HFF-Myc (cell line): ENCODE results near the gene CA12.

Source experiments
- DNase-seq: peaks from one replicate; pipeline ENCODE4 v3.0.0-alpha.2; 2011; ENCODE audit warnings: low read depth; ENCODE audit errors: extremely low read depth
- H3K4me3 ChIP-seq: replicated peaks from 2 replicates; pipeline ENCODE4 v1.5.1; 2011; ENCODE audit warnings: low read depth, mild to moderate bottlenecking, control low read depth, low read length
- CTCF ChIP-seq: IDR thresholded peaks from 2 replicates; pipeline ENCODE4 v1.5.1; 2012; ENCODE audit warnings: mild to moderate bottlenecking, low read depth, low read length, control low read depth; ENCODE audit errors: missing control alignments

CA12 gene

DNA sequence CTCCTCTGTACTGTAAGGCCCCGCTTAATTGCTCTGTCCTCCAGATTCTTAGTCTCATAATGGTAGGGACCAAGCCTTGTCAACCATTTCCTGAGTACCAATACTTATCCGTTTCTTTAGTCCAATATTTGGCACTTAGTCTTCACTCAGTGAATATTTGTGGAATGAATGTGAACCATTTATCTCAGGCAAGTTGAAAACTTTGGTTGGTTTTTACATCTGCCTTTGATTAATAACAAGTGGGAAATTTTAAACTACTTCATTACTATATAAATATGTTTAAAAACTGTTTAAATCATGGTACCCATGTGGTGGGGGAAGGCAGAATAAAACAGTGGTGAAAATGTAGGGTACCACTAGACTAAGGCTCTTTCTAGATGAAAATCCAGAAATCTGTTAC, 15.2 kb downstream of the CA12 start:
- H3K4me3 ChIP-seq: no peak overlapping the region
- no peak for TF ChIP-seq CTCF
- no peak for DNase-seq

GRCh38 chr15:63365273-63365680, 16.4 kb downstream of the CA12 start:
- H3K4me3 ChIP-seq: no peak overlapping the region
- no peak for TF ChIP-seq CTCF
- no peak for DNase-seq

DNA sequence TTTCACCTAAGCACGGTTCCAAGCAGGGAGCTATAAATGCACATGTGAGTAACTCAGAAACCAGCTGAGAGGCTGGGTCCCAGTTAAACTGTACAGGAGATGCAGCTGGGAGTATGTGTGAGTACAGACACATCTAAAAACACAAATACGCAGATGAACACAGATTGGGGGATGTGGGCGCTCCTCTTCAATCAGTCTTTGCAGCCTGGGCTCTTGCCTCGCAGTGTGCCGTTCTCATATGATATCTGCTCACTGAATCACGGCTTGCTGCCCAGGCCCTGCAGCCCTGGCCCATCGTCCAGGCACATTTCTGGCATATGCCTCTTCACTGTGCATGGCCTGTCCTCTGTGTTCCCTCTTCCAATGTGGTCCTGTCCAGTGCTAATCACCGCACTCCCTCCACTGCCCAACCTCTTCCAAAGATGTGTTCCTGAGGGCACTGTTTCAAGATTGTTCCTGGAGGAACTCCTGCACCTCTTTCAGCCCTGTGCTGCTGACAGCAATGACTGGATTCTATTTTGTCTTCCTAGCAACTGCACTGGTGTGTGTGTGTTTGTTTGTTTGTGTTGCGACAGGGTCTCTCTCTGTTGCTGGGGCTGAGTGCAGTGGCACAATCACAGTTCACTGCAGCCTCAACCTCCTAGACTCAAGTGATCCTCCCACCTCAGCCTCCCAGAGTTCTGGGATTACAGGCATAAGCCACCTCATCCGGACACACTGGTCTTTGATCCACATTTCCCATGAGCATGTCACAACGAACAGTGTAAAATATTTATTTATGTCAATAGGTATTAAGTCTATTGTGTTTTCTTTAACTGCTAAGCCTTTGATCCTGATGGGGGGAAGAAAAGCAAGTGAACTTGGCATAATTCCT, 17.0 kb downstream of the CA12 start:
- DNase-seq: no peak

GRCh38 chr15:63363292-63363691, 18.4 kb downstream of the CA12 start:
- no peak for DNase-seq
- no peak for TF ChIP-seq CTCF
- no peak overlapping the region for H3K4me3 ChIP-seq

More for the DNA sequence above, 17.0 kb downstream of the CA12 start:
- no peak overlapping the region for H3K4me3 ChIP-seq
- no peak for TF ChIP-seq CTCF

DNA sequence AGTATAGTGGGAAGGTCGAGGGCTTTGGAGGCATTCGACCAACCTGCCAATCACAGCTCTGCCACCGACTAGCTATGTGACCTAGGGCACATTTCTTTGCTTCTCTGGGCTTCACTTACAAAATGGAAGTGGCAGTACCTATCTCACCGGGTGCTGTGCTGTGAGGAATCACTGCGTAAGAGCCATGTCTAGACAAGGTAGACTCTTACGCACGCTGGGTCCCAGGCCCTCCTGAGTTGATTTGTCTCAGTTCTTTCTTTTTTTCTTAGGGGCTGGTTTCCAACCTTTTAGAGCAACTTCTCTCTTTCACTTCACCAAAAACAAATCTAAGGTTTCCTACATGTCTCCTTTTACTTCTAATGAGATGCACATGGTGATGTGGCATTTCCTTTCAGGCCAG, 18.8 kb downstream of the CA12 start:
- no peak for DNase-seq
- H3K4me3 ChIP-seq: no peak overlapping the region
- TF ChIP-seq CTCF: no peak

DNA sequence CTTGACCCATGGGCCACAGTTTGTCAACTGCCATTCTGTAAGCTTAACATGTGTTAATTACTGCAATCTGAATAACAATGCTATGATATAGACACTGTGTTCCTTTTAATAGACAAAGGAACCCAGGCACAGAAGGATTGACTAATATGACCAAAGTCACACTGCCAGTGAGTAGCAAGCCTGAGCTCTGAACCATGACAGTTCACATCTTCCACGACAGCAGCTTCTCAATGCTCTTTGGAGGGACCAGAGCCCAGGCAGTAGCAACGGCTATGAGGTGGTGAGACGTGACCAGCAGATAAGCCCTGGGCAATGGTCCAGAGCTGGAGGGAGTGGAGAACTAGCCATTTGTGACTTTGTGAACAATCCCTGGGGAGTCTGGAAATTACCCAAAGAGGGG, 19.4 kb downstream of the CA12 start:
- H3K4me3 ChIP-seq: no peak overlapping the region
- no peak for DNase-seq
- TF ChIP-seq CTCF: no peak

GRCh38 chr15:63360170-63360569, 21.5 kb downstream of the CA12 start:
- H3K4me3 ChIP-seq: no peak overlapping the region
- no peak for DNase-seq
- TF ChIP-seq CTCF: no peak
